Skin epidermis (tissue), 12 donors: ENCODE results near the gene OR6C1.
"Not testable (repeated sequence)": the region's sequence is repeated elsewhere in the genome, so short reads cannot be mapped to it uniquely, and the experiment has no call there.

Experiments used
- H3K27ac ChIP-seq, 21 experiments: fragments of 200-600 bp; sonication (generic) in 11 of 21; one replicate each; pipeline ENCODE4 v1.5.0; 2020; ENCODE audit warnings: mild to moderate bottlenecking in 3 of 21, inconsistent platforms in 2 of 21, moderate library complexity in 2 of 21
- H3K4me3 ChIP-seq, 7 experiments: fragments of 200-600 bp; sonication (generic) in 2 of 7; one replicate each; pipeline ENCODE4 v1.5.0; 2020; ENCODE audit warnings: inconsistent platforms in 2 of 7, mild to moderate bottlenecking in 2 of 7, moderate library complexity in 1 of 7

OR6C1 gene

DNA sequence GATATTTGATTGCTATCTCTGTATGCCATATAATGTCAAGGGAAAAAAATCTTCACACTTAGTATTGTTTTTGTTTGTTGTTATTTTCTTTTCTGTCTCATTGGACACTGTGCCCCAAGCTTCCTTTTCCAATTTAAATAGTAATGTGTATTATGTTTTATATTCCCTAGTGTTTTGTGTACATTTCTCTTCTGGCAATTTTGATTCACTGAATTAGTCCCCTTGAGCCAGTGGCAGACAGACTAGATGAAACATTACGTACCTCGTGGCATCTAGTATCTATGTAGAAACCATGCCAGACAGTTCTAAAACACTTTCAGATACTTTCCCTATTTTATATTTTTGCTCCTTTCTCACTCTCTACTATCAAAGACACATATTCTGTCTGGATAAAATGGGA, at the start of gene OR6C1:
TSS of gene OR6C1 (plus strand) at position 301 of the 400 bp plus-strand sequence. CDS start 6,257 bp downstream, outside the sequence.
- no peak within 1 kb of the TSS for H3K4me3 ChIP-seq
- no peak within 1 kb of the TSS for H3K27ac ChIP-seq

- no peak overlapping the region for H3K4me3 ChIP-seq
- H3K27ac ChIP-seq, result no peak overlapping the region
Observed at GRCh38 chr12:55280991-55281390, 33.2 kb upstream of the OR6C1 start.

DNA sequence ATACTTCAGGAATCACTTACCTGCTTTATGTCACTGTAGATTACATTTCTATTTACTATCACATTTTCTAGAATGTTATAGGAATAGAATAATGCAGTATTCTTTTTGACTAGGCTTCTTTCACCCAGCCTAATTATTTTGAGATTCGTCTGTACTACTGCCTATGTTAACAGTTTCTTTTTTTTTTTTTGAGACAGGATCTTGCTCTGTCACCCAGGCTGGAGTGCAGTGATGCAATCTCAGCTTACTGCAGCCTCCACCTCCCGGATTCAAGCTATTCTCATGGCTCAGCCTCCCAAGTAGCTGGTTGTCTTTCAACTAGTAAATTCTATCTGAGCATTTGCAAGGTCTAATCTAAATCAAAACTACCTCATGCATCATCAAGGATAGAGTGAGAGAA, 24.1 kb upstream of the OR6C1 start:
- Histone ChIP-seq H3K27ac (no peak overlapping the region), H3K4me3 (no peak overlapping the region)

DNA sequence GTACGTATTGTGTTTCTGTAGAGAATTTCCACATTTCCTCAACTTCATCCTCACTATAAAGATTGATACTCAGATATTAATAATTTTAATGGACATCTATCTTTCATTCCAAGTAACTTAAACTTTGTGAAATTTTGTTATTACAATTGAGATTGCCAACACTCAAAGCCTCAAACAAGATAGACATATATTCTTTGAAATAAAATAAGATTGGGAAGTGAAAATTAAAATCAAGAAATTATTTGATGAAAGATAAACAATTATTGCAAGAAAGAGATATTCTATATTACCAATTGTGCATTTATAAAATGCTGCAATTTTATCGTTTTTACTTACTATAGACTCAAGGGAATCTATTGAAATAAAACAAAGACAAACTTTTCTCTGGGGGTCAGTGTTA, 17.7 kb upstream of the OR6C1 start, which contains the start of gene OR6C6:
TSS of gene OR6C6 (minus strand) at position 101 of the 400 bp plus-strand sequence. CDS start 1,337 bp downstream, outside the sequence.
- Histone ChIP-seq H3K4me3 (no peak within 1 kb of the TSS), H3K27ac (no peak within 1 kb of the TSS)

DNA sequence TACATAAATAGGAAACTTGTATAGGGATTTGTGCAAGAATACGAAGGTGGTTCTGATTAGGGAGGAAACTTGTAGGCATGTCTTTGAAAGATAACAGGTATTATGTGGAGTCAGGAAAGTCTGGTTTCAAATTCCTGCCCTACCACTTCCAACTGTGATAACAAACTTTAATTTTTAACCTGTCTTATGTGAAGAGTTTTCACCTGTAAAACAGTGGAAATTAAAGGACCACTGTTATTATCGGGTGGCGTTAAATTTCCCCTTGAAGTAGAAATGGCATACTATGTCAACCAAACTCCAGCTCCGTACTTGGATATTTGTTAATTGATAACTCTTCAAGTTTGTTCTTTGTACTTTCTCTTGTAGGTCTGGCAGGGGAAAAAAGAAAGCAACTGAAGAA, 6.1 kb downstream of the OR6C1 start:
- H3K27ac ChIP-seq, result no peak overlapping the region
- no peak overlapping the region for H3K4me3 ChIP-seq

GRCh38 chr12:55325801-55326200, 11.7 kb downstream of the OR6C1 start:
- not testable (repeated sequence) for H3K4me3 ChIP-seq

GRCh38 chr12:55330446-55330845, 16.3 kb downstream of the OR6C1 start, which contains the start of gene OR6C3:
Gene OR6C3, plus strand, starts transcription at chr12:55330746. Its CDS starts 955 bp downstream, at chr12:55331701.
- Histone ChIP-seq H3K27ac (no peak within 1 kb of the TSS), H3K4me3 (no peak within 1 kb of the TSS)

More at GRCh38 chr12:55325801-55326200, 11.7 kb downstream of the OR6C1 start:
- not testable (repeated sequence) for H3K27ac ChIP-seq

- no peak overlapping the region for H3K4me3 ChIP-seq
- H3K27ac ChIP-seq, result no peak overlapping the region
Observed at GRCh38 chr12:55336002-55336401, 21.9 kb downstream of the OR6C1 start.

GRCh38 chr12:55355338-55355737, 41.2 kb downstream of the OR6C1 start:
- H3K4me3 ChIP-seq, H3K27ac ChIP-seq: not testable (repeated sequence)

DNA sequence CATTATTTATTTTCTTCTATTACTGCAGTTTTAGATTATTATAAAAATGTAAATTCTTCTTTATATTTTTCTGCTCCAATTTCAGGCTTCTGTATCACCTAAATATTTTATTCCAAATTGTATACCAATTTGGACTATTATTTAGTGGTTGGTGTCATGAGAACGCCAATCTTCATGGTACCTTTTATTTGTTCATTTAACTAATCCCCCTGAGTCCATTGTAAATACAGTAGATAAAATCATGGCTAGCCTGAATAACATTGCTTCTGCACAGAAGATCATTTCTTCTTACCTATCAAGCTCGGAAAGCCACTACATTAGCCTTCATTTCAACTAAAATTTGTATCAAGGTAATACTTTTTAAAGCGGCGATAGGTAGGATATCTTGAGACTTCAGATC, 48.5 kb downstream of the OR6C1 start, which contains the start of gene OR6C75:
TSS of gene OR6C75 (plus strand) at position 301 of the 400 bp plus-strand sequence. CDS start 2,136 bp downstream, outside the sequence.
- Histone ChIP-seq H3K27ac (no peak within 1 kb of the TSS), H3K4me3 (no peak within 1 kb of the TSS)

DNA sequence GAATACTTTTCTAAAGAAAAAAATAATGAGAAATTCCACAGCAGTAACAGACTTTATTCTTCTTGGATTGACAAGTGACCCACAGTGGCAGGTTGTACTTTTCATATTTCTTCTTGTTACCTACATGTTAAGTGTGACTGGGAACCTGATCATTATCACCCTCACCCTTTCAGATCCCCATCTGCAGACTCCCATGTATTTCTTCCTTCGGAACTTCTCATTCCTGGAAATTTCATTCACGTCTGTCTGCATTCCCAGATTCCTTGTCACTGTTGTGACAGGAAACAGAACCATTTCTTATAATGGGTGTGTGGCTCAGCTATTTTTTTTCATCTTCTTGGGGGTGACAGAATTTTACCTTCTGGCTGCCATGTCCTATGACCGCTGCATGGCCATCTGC, 50.9 kb downstream of the OR6C1 start:
- no peak overlapping the region for H3K27ac ChIP-seq
- no peak overlapping the region for H3K4me3 ChIP-seq
